Type B pancreatic cell (in vitro differentiated cells): ENCODE results near the gene BPNT1. TPM values are rescaled to one million over a fixed set of nuclear protein-coding genes. Genes with fewer than 3 reads are reported as not detected.

Experiments
- DNase-seq: peaks from one replicate; pipeline ENCODE4 v3.0.0; 2021; ENCODE audit warnings: mixed read lengths; ENCODE audit not compliant: unreplicated experiment; ENCODE audit errors: extremely low spot score
- H3K27ac Mint-ChIP-seq: 2 replicates; pipeline ENCODE4 v1.8.0; 2021; ENCODE audit warnings: mild to moderate bottlenecking, mixed read lengths
- H3K27me3 Mint-ChIP-seq: 2 replicates; pipeline ENCODE4 v1.8.0; 2021; ENCODE audit warnings: mixed read lengths
- H3K36me3 Mint-ChIP-seq: 2 replicates; pipeline ENCODE4 v1.8.0; 2021; ENCODE audit warnings: mixed read lengths
- H3K4me1 Mint-ChIP-seq: one replicate; pipeline ENCODE4 v1.8.0; 2021; ENCODE audit warnings: mixed read lengths; ENCODE audit not compliant: unreplicated experiment
- H3K4me3 Mint-ChIP-seq: 2 replicates; pipeline ENCODE4 v1.8.0; 2021; ENCODE audit warnings: mild to moderate bottlenecking, mixed read lengths
- H3K9me3 Mint-ChIP-seq: 2 replicates; pipeline ENCODE4 v1.8.0; 2021; ENCODE audit warnings: mixed read lengths
- CTCF ChIP-seq: fragments of 200-600 bp; sonication (generic); conservative IDR thresholded peaks from 2 replicates; pipeline ENCODE4 v1.5.0; 2021; ENCODE audit warnings: antibody characterized with exemption, mild to moderate bottlenecking
- microRNA-seq: library from miRNA; unstranded; fragments of <30 nt; microRNA quantifications from one replicate; pipeline ENCODE4, GENCODE V29; 2020
- total RNA-seq: library from RNA; stranded (reverse); gene quantifications from 2 replicates; pipeline ENCODE4 v1.2.1, GENCODE V29; 2021; ENCODE audit warnings: low replicate concordance

The BPNT1 gene
- total RNA-seq, 1 donor from 2014 or later: 22.2 TPM

GRCh38 chr1:220013497-220013896, 76.1 kb downstream of the BPNT1 start:
- Mint-ChIP-seq H3K9me3 (no peaks in the 10 kb centered on the region), H3K27ac (no peak overlapping the region), H3K4me3 (no peak overlapping the region), H3K4me1 (no peaks in the 10 kb centered on the region), H3K27me3 (no peaks in the 10 kb centered on the region), H3K36me3 (peaks cover 28% of the 10 kb centered on the region)
- DNase-seq: no peak
- no peak for TF ChIP-seq CTCF

- Mint-ChIP-seq H3K27me3 (no peaks in the 10 kb centered on the region), H3K4me3 (no peak overlapping the region), H3K27ac (no peak overlapping the region), H3K4me1 (no peaks in the 10 kb centered on the region), H3K36me3 (peaks cover 26% of the 10 kb centered on the region), H3K9me3 (no peaks in the 10 kb centered on the region)
- DNase-seq: no peak
- TF ChIP-seq CTCF: peak; percentile 23
These were observed 77.3 kb downstream of the BPNT1 start for GRCh38 chr1:220012259-220012658.

GRCh38 chr1:220011620-220012019, 78.0 kb downstream of the BPNT1 start:
- Mint-ChIP-seq H3K27ac (no peak overlapping the region), H3K36me3 (peaks cover 27% of the 10 kb centered on the region), H3K9me3 (no peaks in the 10 kb centered on the region), H3K4me1 (no peaks in the 10 kb centered on the region), H3K27me3 (no peaks in the 10 kb centered on the region), H3K4me3 (no peak overlapping the region)
- no peak for DNase-seq
- TF ChIP-seq CTCF: no peak

Small RNA genes lying within 50 kb of the gene (microRNA-seq; reads per million reads assigned to microRNA genes)
- gene MIR194-1: 528 reads per million, percentile 78 among the genes with 10 or more reads in this experiment
- 776 reads per million, percentile 81 among the genes with 10 or more reads in this experiment for gene MIR215

Other genes with a start within 250 kb of the BPNT1 start
- gene SLC30A10, start 161.2 kb downstream of the BPNT1 start, total RNA-seq: 2.2 and 3.1 TPM in 2 replicates
- gene EPRS1, start 43.3 kb downstream of the BPNT1 start, total RNA-seq: 99.6 and 116 TPM in 2 replicates
- gene IARS2, start 4.3 kb upstream of the BPNT1 start, total RNA-seq: 66.3 and 67.3 TPM in 2 replicates
- gene RAB3GAP2, start 182.7 kb upstream of the BPNT1 start, total RNA-seq: 42.1 and 51.2 TPM in 2 replicates